Uterus (tissue), 2 donors: Measurements from ENCODE around the gene FAM171A2.

Source experiments
- CTCF ChIP-seq, 4 experiments: fragments of 200-600 bp in 2 of 4; fragments of 450-650 bp in 2 of 4; sonication (generic) in 2 of 4; IDR thresholded peaks; one replicate each; pipeline ENCODE4 v1.5.1; 2016 to 2019; ENCODE audit warnings: antibody characterized with exemption in 4 of 4, mild to moderate bottlenecking in 2 of 4, moderate library complexity in 1 of 4
- POLR2A ChIP-seq, 2 donors: fragments of 450-650 bp; IDR thresholded peaks; one replicate each; pipeline ENCODE4 v1.6.1; 2016; ENCODE audit warnings: antibody characterized with exemption in 2 of 2, mild to moderate bottlenecking in 1 of 2, moderate library complexity in 1 of 2

- TF ChIP-seq CTCF (IDR thresholded peaks at IDR 0.05) (no peak), POLR2A (IDR thresholded peaks at IDR 0.05) (no peak)
Observed at GRCh38 chr17:44324092-44324570, 39.5 kb downstream of the FAM171A2 start.
